ENCODE measurements around the gene TARP.

Gene TARP

DNA sequence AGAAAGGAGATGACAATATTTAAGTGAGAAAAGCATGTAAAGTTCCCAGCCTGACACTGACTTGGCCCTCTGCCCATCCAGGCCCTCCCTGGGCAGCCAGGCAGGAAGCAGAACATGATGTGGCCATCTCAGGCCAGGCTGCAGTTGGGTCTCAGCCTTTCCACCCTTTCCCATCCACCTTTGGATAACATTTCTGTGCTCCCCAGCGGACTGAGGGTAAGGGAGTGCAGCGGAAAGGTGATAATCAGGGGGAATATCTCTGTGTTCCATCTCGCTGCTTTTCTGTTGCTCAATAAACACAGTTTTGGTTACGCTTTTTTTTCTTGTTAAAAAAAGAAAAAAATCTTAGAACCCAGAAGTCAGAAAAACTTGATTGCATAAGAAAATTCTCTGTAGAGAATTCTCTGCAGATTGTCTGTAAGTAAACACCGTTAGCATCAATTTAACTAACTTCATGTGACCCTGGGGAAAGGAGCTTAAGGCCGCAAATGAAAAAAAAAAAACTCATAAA is 37.2 kb upstream of the TARP start:
- no peak overlapping the region for H3K9ac ChIP-seq (ENCODE audit: insufficient read length, low read depth)
- H3K9me3 ChIP-seq (ENCODE audit: insufficient read depth, low read length), result no peaks in the 10 kb centered on the region
- no peak overlapping the region for H3K4me3 ChIP-seq (ENCODE audit: insufficient read length, low read depth)

DNA sequence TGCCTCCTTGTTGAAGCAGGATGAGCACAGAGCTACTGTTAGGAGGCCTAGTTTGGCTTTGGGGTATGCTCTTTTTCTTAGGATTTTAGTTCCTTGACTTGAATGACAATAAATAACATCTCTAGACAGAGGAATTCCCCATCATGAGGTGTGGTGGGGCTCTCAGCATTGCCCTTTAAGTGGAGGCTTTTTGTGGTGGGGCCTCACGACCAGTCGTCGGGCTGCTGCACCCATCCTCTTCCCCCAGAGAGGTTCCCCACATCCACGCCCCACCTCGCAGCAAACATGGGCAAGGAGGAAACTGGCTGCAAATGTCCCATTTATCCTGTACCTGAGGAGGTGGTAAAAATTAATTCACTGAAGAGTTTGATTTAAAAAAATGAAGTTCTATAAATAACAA is 36.1 kb upstream of the TARP start:
- Histone ChIP-seq H3K9me3 (ENCODE audit: insufficient read depth, low read length) (no peaks in the 10 kb centered on the region), H3K36me3 (ENCODE audit: insufficient read depth, insufficient read length, low read length) (no peaks in the 10 kb centered on the region), H3K27me3 (ENCODE audit: insufficient read depth, insufficient read length) (no peaks in the 10 kb centered on the region), H3K4me3 (ENCODE audit: insufficient read length, low read depth) (no peak overlapping the region), H3K4me1 (ENCODE audit: insufficient read depth, insufficient read length) (no peaks in the 10 kb centered on the region), H3K9ac (ENCODE audit: insufficient read length, low read depth) (no peak overlapping the region)
- DNase-seq (ENCODE audit: low read depth, low spot score), result no peak
- TF ChIP-seq SUZ12 (IDR thresholded peaks at IDR 0.05; ENCODE audit: extremely low read depth, insufficient read depth, insufficient read length) (no peak), YY1 (IDR thresholded peaks at IDR 0.05; ENCODE audit: insufficient read depth, insufficient read length) (no peak), ZNF274 (IDR thresholded peaks at IDR 0.05; ENCODE audit: low read depth, low read length) (no peak)

More for the DNA sequence above, 37.2 kb upstream of the TARP start:
- no peaks in the 10 kb centered on the region for H3K27me3 ChIP-seq (ENCODE audit: insufficient read depth, insufficient read length)
- H3K4me1 ChIP-seq (ENCODE audit: insufficient read depth, insufficient read length), result no peaks in the 10 kb centered on the region
- DNase-seq (ENCODE audit: low read depth, low spot score), result no peak
- TF ChIP-seq YY1 (IDR thresholded peaks at IDR 0.05; ENCODE audit: insufficient read depth, insufficient read length) (no peak), SUZ12 (IDR thresholded peaks at IDR 0.05; ENCODE audit: extremely low read depth, insufficient read depth, insufficient read length) (no peak), ZNF274 (IDR thresholded peaks at IDR 0.05; ENCODE audit: low read depth, low read length) (no peak)
- no peaks in the 10 kb centered on the region for H3K36me3 ChIP-seq (ENCODE audit: insufficient read depth, insufficient read length, low read length)

DNA sequence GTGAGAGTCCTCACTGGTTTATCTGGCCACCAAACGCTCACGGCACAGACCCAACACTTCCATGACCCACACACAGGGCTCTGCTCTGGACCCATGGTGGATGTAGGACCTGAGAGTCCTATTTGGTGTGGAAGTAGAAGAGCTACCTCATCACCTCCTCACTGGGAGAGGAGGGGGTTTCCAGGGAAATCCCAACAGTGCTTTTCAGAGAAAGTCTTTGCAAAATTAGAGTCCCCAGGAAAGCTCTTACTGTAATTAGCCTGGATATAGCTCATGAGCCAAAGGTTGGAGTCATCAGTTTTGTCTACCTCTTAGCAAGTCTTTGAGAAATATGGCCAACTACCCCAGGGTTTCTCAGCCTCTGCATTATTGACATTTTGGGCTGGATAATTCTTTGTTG is 34.7 kb upstream of the TARP start:
- Histone ChIP-seq H3K4me3 (ENCODE audit: insufficient read length, low read depth) (no peak overlapping the region), H3K36me3 (ENCODE audit: insufficient read depth, insufficient read length, low read length) (no peaks in the 10 kb centered on the region), H3K9me3 (ENCODE audit: insufficient read depth, low read length) (no peaks in the 10 kb centered on the region), H3K27me3 (ENCODE audit: insufficient read depth, insufficient read length) (no peaks in the 10 kb centered on the region), H3K9ac (ENCODE audit: insufficient read length, low read depth) (no peak overlapping the region), H3K4me1 (ENCODE audit: insufficient read depth, insufficient read length) (no peaks in the 10 kb centered on the region)
- no peak for TF ChIP-seq SUZ12 (IDR thresholded peaks at IDR 0.05; ENCODE audit: extremely low read depth, insufficient read depth, insufficient read length)
- no peak for TF ChIP-seq YY1 (IDR thresholded peaks at IDR 0.05; ENCODE audit: insufficient read depth, insufficient read length)
- no peak for TF ChIP-seq ZNF274 (IDR thresholded peaks at IDR 0.05; ENCODE audit: low read depth, low read length)
- no peak for DNase-seq (ENCODE audit: low read depth, low spot score)

DNA sequence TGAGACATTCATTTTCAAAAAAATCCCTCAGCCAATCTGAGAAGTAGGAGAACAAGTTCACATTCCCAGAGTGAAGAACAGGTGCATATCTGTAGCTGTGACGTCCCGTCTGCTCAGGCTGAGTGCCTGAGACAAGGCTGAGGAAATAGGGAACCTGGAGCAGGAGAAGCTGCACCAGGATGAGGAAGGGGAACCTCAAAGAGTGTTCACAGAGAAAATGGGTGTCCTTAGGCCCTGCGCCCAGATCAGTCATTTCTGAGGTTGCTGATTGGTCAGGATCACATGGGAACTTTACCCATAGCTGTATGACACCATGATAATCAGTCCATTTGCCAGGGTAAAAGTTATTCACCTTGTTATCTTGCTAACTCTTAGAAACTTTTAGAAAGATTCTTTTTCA is 34.2 kb upstream of the TARP start:
- no peak for DNase-seq (ENCODE audit: low read depth, low spot score)
- Histone ChIP-seq H3K36me3 (ENCODE audit: insufficient read depth, insufficient read length, low read length) (no peaks in the 10 kb centered on the region), H3K4me1 (ENCODE audit: insufficient read depth, insufficient read length) (no peaks in the 10 kb centered on the region), H3K4me3 (ENCODE audit: insufficient read length, low read depth) (no peak overlapping the region), H3K9me3 (ENCODE audit: insufficient read depth, low read length) (no peaks in the 10 kb centered on the region), H3K9ac (ENCODE audit: insufficient read length, low read depth) (no peak overlapping the region), H3K27me3 (ENCODE audit: insufficient read depth, insufficient read length) (no peaks in the 10 kb centered on the region)
- TF ChIP-seq ZNF274 (IDR thresholded peaks at IDR 0.05; ENCODE audit: low read depth, low read length) (no peak), SUZ12 (IDR thresholded peaks at IDR 0.05; ENCODE audit: extremely low read depth, insufficient read depth, insufficient read length) (no peak), YY1 (IDR thresholded peaks at IDR 0.05; ENCODE audit: insufficient read depth, insufficient read length) (no peak)

DNA sequence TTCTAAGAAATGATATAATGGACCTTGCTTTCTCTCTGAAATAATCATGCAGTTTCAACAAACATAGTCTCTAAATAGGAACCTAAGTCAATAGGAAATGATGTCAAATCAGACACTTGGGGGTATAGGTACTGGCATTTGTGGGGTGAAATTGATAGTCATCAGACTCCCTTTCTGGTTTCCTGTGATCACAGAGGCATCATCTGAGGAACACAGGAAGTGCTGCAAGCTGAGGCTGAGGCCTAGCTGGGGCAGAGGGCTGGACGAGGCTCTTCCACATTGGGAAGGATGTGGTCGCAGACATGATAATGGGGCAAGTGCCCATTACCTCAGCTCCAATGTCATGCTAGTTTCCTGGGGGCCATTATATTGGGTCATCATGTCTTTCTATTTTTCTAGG is 33.5 kb upstream of the TARP start:
- no peak for DNase-seq (ENCODE audit: low read depth, low spot score)
- no peak for TF ChIP-seq ZNF274 (IDR thresholded peaks at IDR 0.05; ENCODE audit: low read depth, low read length)
- TF ChIP-seq SUZ12 (IDR thresholded peaks at IDR 0.05; ENCODE audit: extremely low read depth, insufficient read depth, insufficient read length), result no peak
- TF ChIP-seq YY1 (IDR thresholded peaks at IDR 0.05; ENCODE audit: insufficient read depth, insufficient read length), result no peak

DNA sequence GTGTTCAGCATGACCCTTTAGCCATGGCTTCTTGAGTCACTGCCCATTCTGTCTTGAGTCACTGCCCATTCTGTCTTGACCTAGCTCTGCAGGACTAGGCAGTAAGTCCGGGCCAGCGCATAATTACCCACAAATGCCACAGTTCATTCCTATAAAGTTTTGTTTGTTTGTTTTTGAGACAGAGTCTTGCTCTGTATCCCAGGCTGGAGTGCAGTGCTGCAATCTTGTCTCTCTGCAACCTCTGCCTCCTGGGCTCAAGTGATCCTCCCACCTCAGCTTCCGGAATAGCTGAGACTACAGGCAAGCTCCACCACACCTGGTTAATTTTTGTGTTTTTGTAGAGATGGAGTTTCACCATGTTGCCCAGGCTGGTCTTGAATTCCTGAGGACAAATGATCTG is 32.7 kb upstream of the TARP start:
- DNase-seq (ENCODE audit: low read depth, low spot score), result no peak
- H3K27me3 ChIP-seq (ENCODE audit: insufficient read depth, insufficient read length), result no peaks in the 10 kb centered on the region
- no peaks in the 10 kb centered on the region for H3K4me1 ChIP-seq (ENCODE audit: insufficient read depth, insufficient read length)
- no peaks in the 10 kb centered on the region for H3K36me3 ChIP-seq (ENCODE audit: insufficient read depth, insufficient read length, low read length)
- no peaks in the 10 kb centered on the region for H3K9me3 ChIP-seq (ENCODE audit: insufficient read depth, low read length)
- TF ChIP-seq SUZ12 (IDR thresholded peaks at IDR 0.05; ENCODE audit: extremely low read depth, insufficient read depth, insufficient read length), result no peak
- no peak for TF ChIP-seq YY1 (IDR thresholded peaks at IDR 0.05; ENCODE audit: insufficient read depth, insufficient read length)
- TF ChIP-seq ZNF274 (IDR thresholded peaks at IDR 0.05; ENCODE audit: low read depth, low read length), result no peak
- no peak overlapping the region for H3K9ac ChIP-seq (ENCODE audit: insufficient read length, low read depth)
- H3K4me3 ChIP-seq (ENCODE audit: insufficient read length, low read depth), result no peak overlapping the region

More for the DNA sequence above, 33.5 kb upstream of the TARP start:
- H3K27me3 ChIP-seq (ENCODE audit: insufficient read depth, insufficient read length), result no peaks in the 10 kb centered on the region
- no peaks in the 10 kb centered on the region for H3K9me3 ChIP-seq (ENCODE audit: insufficient read depth, low read length)
- H3K36me3 ChIP-seq (ENCODE audit: insufficient read depth, insufficient read length, low read length), result no peaks in the 10 kb centered on the region
- no peak overlapping the region for H3K4me3 ChIP-seq (ENCODE audit: insufficient read length, low read depth)
- no peak overlapping the region for H3K9ac ChIP-seq (ENCODE audit: insufficient read length, low read depth)
- H3K4me1 ChIP-seq (ENCODE audit: insufficient read depth, insufficient read length), result no peaks in the 10 kb centered on the region

DNA sequence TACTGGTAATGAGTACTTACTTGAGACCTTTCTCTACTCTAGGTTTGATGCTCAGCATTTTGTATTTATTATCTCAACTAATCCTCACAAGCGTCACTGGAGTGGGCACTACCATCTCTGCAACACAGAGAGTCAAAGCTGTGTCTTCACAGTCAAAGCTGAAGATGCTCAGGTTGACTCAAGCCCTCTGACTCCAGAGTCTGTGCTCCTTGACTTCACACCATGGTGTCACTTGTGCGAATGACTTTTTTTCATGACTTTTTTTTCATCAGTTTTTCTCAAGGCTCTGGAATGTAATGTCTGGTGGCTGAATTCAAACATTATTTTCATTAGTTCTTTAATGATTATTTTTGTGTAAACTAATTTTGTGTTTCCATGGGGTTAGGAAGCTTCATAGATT is 30.4 kb upstream of the TARP start:
- Histone ChIP-seq H3K9me3 (ENCODE audit: insufficient read depth, low read length) (no peaks in the 10 kb centered on the region), H3K4me1 (ENCODE audit: insufficient read depth, insufficient read length) (no peaks in the 10 kb centered on the region), H3K36me3 (ENCODE audit: insufficient read depth, insufficient read length, low read length) (no peaks in the 10 kb centered on the region), H3K9ac (ENCODE audit: insufficient read length, low read depth) (no peak overlapping the region), H3K27me3 (ENCODE audit: insufficient read depth, insufficient read length) (no peaks in the 10 kb centered on the region), H3K4me3 (ENCODE audit: insufficient read length, low read depth) (no peak overlapping the region)
- no peak for DNase-seq (ENCODE audit: low read depth, low spot score)
- no peak for TF ChIP-seq ZNF274 (IDR thresholded peaks at IDR 0.05; ENCODE audit: low read depth, low read length)
- no peak for TF ChIP-seq SUZ12 (IDR thresholded peaks at IDR 0.05; ENCODE audit: extremely low read depth, insufficient read depth, insufficient read length)
- no peak for TF ChIP-seq YY1 (IDR thresholded peaks at IDR 0.05; ENCODE audit: insufficient read depth, insufficient read length)

Data from NT2/D1 (cell line).